GM23338 (cell line): ENCODE results near the gene CUBN. TPM values are rescaled to one million over a fixed set of nuclear protein-coding genes. Genes with fewer than 3 reads are reported as not detected.

Source experiments
- polyA plus RNA-seq: library from polyadenylated mRNA; unstranded; fragments of >200 nt; fragmentation: Nextera tagmentation; extraction: Ambion mirVana; gene quantifications from 2 replicates; pipeline ENCODE4 v1.2.1, GENCODE V29; 2016
- small RNA-seq: library from RNA; depleted of rRNA; stranded (forward); fragments of <200 nt; gene quantifications from one replicate; pipeline ENCODE3, GENCODE V24; 2014; ENCODE audit warnings: low replicate concordance
- total RNA-seq: library from RNA; depleted of rRNA; stranded (reverse); fragments of >200 nt; shearing (Covaris generic); gene quantifications from 2 replicates; pipeline ENCODE4 v1.2.3, GENCODE V29; 2014; rRNA removed

The CUBN gene
- total and polyA plus RNA-seq, 2 experiments from 2014 or later = 0.06 to 1.8 TPM

Small RNA genes lying within 50 kb of the gene (small RNA-seq; reads per million reads assigned to genes)
- gene AC067747.1 = not detected

Other genes with a start within 250 kb of the CUBN start
- gene TRDMT1, start 71.9 kb upstream of the CUBN start, total RNA-seq = 30.8 and 37.7 TPM in 2 replicates
- 12.0 and 16.0 TPM in 2 replicates for gene TRDMT1, start 71.9 kb upstream of the CUBN start, polyA plus RNA-seq
- 214 and 228 TPM in 2 replicates for gene VIM, start 98.4 kb upstream of the CUBN start, total RNA-seq
- 131 and 137 TPM in 2 replicates for gene VIM, start 98.4 kb upstream of the CUBN start, polyA plus RNA-seq